GM12878 (cell line): ENCODE measurements around the gene BSX.

ENCODE experiments used
- CBX3 ChIP-seq: fragments of 200-600 bp; sonication (generic); IDR thresholded peaks from 2 replicates; pipeline ENCODE4 v1.6.1; 2016; ENCODE audit warnings: low read depth, borderline replicate concordance
- CTCF ChIP-seq, 3 experiments: IDR thresholded peaks in 2 of 3; conservative IDR thresholded peaks in 1 of 3; 2 replicates each; pipeline ENCODE4 v1.5.1; 2011; ENCODE audit warnings: low read depth in 3 of 3, low read length in 3 of 3, mild to moderate bottlenecking in 3 of 3, control low read depth in 2 of 3, moderate library complexity in 2 of 3, inconsistent platforms in 1 of 3, mixed read lengths in 1 of 3; ENCODE audit not compliant: control insufficient read depth in 2 of 3, insufficient read depth in 1 of 3; ENCODE audit errors: extremely low read depth in 1 of 3
- EZH2 ChIP-seq: IDR thresholded peaks from 2 replicates; pipeline ENCODE4 v1.6.1; 2012; ENCODE audit warnings: low read depth, mild to moderate bottlenecking, control low read depth, inconsistent platforms, low read length, borderline replicate concordance; ENCODE audit not compliant: control insufficient read depth
- KDM1A ChIP-seq: fragments of 200-600 bp; sonication (generic); IDR thresholded peaks from 2 replicates; pipeline ENCODE4 v1.6.1; 2016; ENCODE audit warnings: borderline replicate concordance
- MTA3 ChIP-seq: IDR thresholded peaks from 2 replicates; pipeline ENCODE4 v1.6.1; 2012; ENCODE audit warnings: low read length, inconsistent platforms, borderline replicate concordance
- NBN ChIP-seq: fragments of 450-650 bp; IDR thresholded peaks from 2 replicates; pipeline ENCODE4 v1.6.1; 2016
- POLR2A ChIP-seq: IDR thresholded peaks from 2 replicates; pipeline ENCODE4 v1.6.1; 2011; ENCODE audit warnings: low read depth, mild to moderate bottlenecking, low read length

- TF ChIP-seq EZH2 (no peak), POLR2A (no peak), MTA3 (no peak), CTCF (IDR thresholded peaks at IDR 0.05 in 2 of 3, conservative IDR thresholded peaks at IDR 0.05 in 1 of 3; ENCODE audit: control insufficient read depth in 2 of 3, extremely low read depth in 1 of 3, insufficient read depth in 1 of 3, low read depth in 3 of 3, low read length in 3 of 3) (no peak), NBN (no peak), KDM1A (no peak), CBX3 (no peak)
Observed at GRCh38 chr11:122933416-122933815, 48.2 kb downstream of the BSX start.
